ENCODE results near the gene HSPG2.
"Not testable (repeated sequence)": the region's sequence is repeated elsewhere in the genome, so short reads cannot be mapped to it uniquely, and the experiment has no call there.

HSPG2 gene

GRCh38 chr1:21779613-21780521 lies 157.2 kb downstream of the HSPG2 start:
- no peak for DNase-seq

GRCh38 chr1:21778405-21778727 lies 158.7 kb downstream of the HSPG2 start:
- DNase-seq, result no peak

- DNase-seq, result not testable (repeated sequence)
These were observed 160.2 kb downstream of the HSPG2 start for GRCh38 chr1:21776925-21777324.

GRCh38 chr1:21775985-21776562 lies 161.0 kb downstream of the HSPG2 start:
- no peak for DNase-seq

- no peak for DNase-seq
These were observed 161.6 kb downstream of the HSPG2 start for GRCh38 chr1:21775550-21775914.

- DNase-seq, result no peak
These were observed 162.1 kb downstream of the HSPG2 start for GRCh38 chr1:21774835-21775549.

GRCh38 chr1:21773585-21773984 lies 163.5 kb downstream of the HSPG2 start:
- no peak for DNase-seq

All from NCI-H226 (cell line).